Duodenal mucosa (tissue), 2 donors: ENCODE results near the gene SLC9C1.

ENCODE experiments used
- H3K27ac ChIP-seq: one replicate; pipeline ENCODE4 v1.7.0; 2013; ENCODE audit warnings: low read depth, low read length
- H3K27me3 ChIP-seq, 2 donors: one replicate each; pipeline ENCODE4 v1.7.0; 2013; ENCODE audit warnings: low read length in 2 of 2, control low read depth in 1 of 2; ENCODE audit not compliant: insufficient read depth in 2 of 2, control insufficient read depth in 1 of 2
- H3K36me3 ChIP-seq, 2 donors: one replicate each; pipeline ENCODE4 v1.7.0; 2013; ENCODE audit warnings: low read length in 2 of 2, control low read depth in 1 of 2; ENCODE audit not compliant: insufficient read depth in 2 of 2, control insufficient read depth in 1 of 2
- H3K4me1 ChIP-seq, 2 donors: one replicate each; pipeline ENCODE4 v1.7.0; 2013; ENCODE audit warnings: low read length in 2 of 2, control low read depth in 1 of 2; ENCODE audit not compliant: insufficient read depth in 2 of 2, control insufficient read depth in 1 of 2
- H3K4me3 ChIP-seq, 2 donors: one replicate each; pipeline ENCODE4 v1.7.0; 2013; ENCODE audit warnings: low read length in 2 of 2, low read depth in 1 of 2
- H3K9ac ChIP-seq, 2 donors: one replicate each; pipeline ENCODE4 v1.7.0; 2013; ENCODE audit warnings: low read length in 2 of 2, low read depth in 1 of 2
- H3K9me3 ChIP-seq, 2 donors: one replicate each; pipeline ENCODE4 v1.7.0; 2013; ENCODE audit warnings: low read length in 2 of 2, control low read depth in 1 of 2; ENCODE audit not compliant: control insufficient read depth in 1 of 2

The SLC9C1 gene

GRCh38 chr3:112307557-112307956 lies 13.5 kb upstream of the SLC9C1 start:
- no peaks in the 10 kb centered on the region for H3K36me3 ChIP-seq
- H3K4me1 ChIP-seq: peaks cover 12 to 14% of the 10 kb centered on the region in 2 donors
- no peak overlapping the region for H3K4me3 ChIP-seq
- H3K27ac ChIP-seq: no peak overlapping the region
- H3K27me3 ChIP-seq: no peaks in the 10 kb centered on the region
- H3K9me3 ChIP-seq: no peaks in the 10 kb centered on the region
- no peak overlapping the region for H3K9ac ChIP-seq

- no peak overlapping the region for H3K9ac ChIP-seq
- H3K27ac ChIP-seq: no peak overlapping the region
- H3K4me3 ChIP-seq: no peak overlapping the region
- no peaks in the 10 kb centered on the region for H3K27me3 ChIP-seq
- no peaks in the 10 kb centered on the region for H3K9me3 ChIP-seq
- no peaks in the 10 kb centered on the region for H3K36me3 ChIP-seq
- peaks cover 12 to 14% of the 10 kb centered on the region in 2 donors for H3K4me1 ChIP-seq
Measured at GRCh38 chr3:112306825-112307224, 12.8 kb upstream of the SLC9C1 start.

GRCh38 chr3:112304611-112305010 lies 10.6 kb upstream of the SLC9C1 start:
- no peaks in the 10 kb centered on the region for H3K27me3 ChIP-seq

GRCh38 chr3:112303764-112304325 lies 9.8 kb upstream of the SLC9C1 start:
- H3K27ac ChIP-seq: no peak overlapping the region
- H3K9ac ChIP-seq: peak overlapping the region; percentile 50 to 63
- no peaks in the 10 kb centered on the region for H3K27me3 ChIP-seq
- peaks cover 12 to 14% of the 10 kb centered on the region in 2 donors for H3K4me1 ChIP-seq
- H3K36me3 ChIP-seq: no peaks in the 10 kb centered on the region
- no peaks in the 10 kb centered on the region for H3K9me3 ChIP-seq
- peak overlapping the region; percentile 69 to 77 for H3K4me3 ChIP-seq

More at GRCh38 chr3:112304611-112305010, 10.6 kb upstream of the SLC9C1 start:
- H3K4me1 ChIP-seq: peaks cover 12 to 14% of the 10 kb centered on the region in 2 donors
- no peak overlapping the region for H3K4me3 ChIP-seq
- no peak overlapping the region for H3K9ac ChIP-seq
- H3K27ac ChIP-seq: no peak overlapping the region
- H3K36me3 ChIP-seq: no peaks in the 10 kb centered on the region
- H3K9me3 ChIP-seq: no peaks in the 10 kb centered on the region

- no peaks in the 10 kb centered on the region for H3K36me3 ChIP-seq
- no peak overlapping the region for H3K27ac ChIP-seq
- H3K27me3 ChIP-seq: no peaks in the 10 kb centered on the region
- H3K9me3 ChIP-seq: no peaks in the 10 kb centered on the region
- H3K9ac ChIP-seq: peak overlapping the region; percentile 50 to 63
- H3K4me3 ChIP-seq: peak overlapping the region; percentile 69 to 77
- H3K4me1 ChIP-seq: peaks cover 12 to 14% of the 10 kb centered on the region in 2 donors
Measured at GRCh38 chr3:112302881-112303763, 9.1 kb upstream of the SLC9C1 start.

GRCh38 chr3:112302150-112302830 lies 8.3 kb upstream of the SLC9C1 start:
- no peak overlapping the region for H3K27ac ChIP-seq
- H3K9me3 ChIP-seq: no peaks in the 10 kb centered on the region
- H3K9ac ChIP-seq: no peak overlapping the region
- peaks cover 12 to 14% of the 10 kb centered on the region in 2 donors for H3K4me1 ChIP-seq
- H3K36me3 ChIP-seq: no peaks in the 10 kb centered on the region
- no peak overlapping the region for H3K4me3 ChIP-seq
- H3K27me3 ChIP-seq: no peaks in the 10 kb centered on the region

- Histone ChIP-seq H3K27me3 (no peaks in the 10 kb centered on the region), H3K9me3 (no peaks in the 10 kb centered on the region), H3K9ac (no peak overlapping the region), H3K36me3 (no peaks in the 10 kb centered on the region), H3K27ac (no peak overlapping the region), H3K4me3 (no peak overlapping the region), H3K4me1 (peaks cover 5 to 14% of the 10 kb centered on the region in 2 donors)
Measured at GRCh38 chr3:112298781-112299180, 4.8 kb upstream of the SLC9C1 start.

GRCh38 chr3:112297714-112298113 lies 3.7 kb upstream of the SLC9C1 start:
- H3K36me3 ChIP-seq: no peaks in the 10 kb centered on the region
- peak overlapping the region in 1 of 2 donors; percentile 6 for H3K4me3 ChIP-seq
- H3K9ac ChIP-seq: peak overlapping the region in 1 of 2 donors; percentile 4
- H3K9me3 ChIP-seq: no peaks in the 10 kb centered on the region
- no peaks in the 10 kb centered on the region for H3K27me3 ChIP-seq
- peaks cover 0 to 6% of the 10 kb centered on the region in 2 donors for H3K4me1 ChIP-seq
- no peak overlapping the region for H3K27ac ChIP-seq

GRCh38 chr3:112289011-112289410 lies 5.0 kb downstream of the SLC9C1 start:
- no peak overlapping the region for H3K4me3 ChIP-seq
- no peaks in the 10 kb centered on the region for H3K9me3 ChIP-seq
- H3K27ac ChIP-seq: no peak overlapping the region
- H3K27me3 ChIP-seq: no peaks in the 10 kb centered on the region
- H3K4me1 ChIP-seq: peaks cover 0 to 3% of the 10 kb centered on the region in 2 donors
- H3K36me3 ChIP-seq: no peaks in the 10 kb centered on the region
- H3K9ac ChIP-seq: no peak overlapping the region

- H3K9ac ChIP-seq: no peak overlapping the region
- no peak overlapping the region for H3K27ac ChIP-seq
- H3K4me3 ChIP-seq: no peak overlapping the region
- H3K4me1 ChIP-seq: peaks cover 0 to 3% of the 10 kb centered on the region in 2 donors
- no peaks in the 10 kb centered on the region for H3K27me3 ChIP-seq
- no peaks in the 10 kb centered on the region for H3K9me3 ChIP-seq
- H3K36me3 ChIP-seq: no peaks in the 10 kb centered on the region
Measured at GRCh38 chr3:112280266-112280665, 13.8 kb downstream of the SLC9C1 start.
